Measurements from ENCODE around the gene SPDYE6. TPM values are rescaled to one million over a fixed set of nuclear protein-coding genes. Genes with fewer than 3 reads are reported as not detected.
A peak's percentile ranks its signal among the peaks of the same experiment; 100 is the strongest.
"Not testable (repeated sequence)": the region's sequence is repeated elsewhere in the genome, so short reads cannot be mapped to it uniquely, and the experiment has no call there.

The SPDYE6 gene
- total RNA-seq, 2 donors from 2014 or later: not detected

DNA sequence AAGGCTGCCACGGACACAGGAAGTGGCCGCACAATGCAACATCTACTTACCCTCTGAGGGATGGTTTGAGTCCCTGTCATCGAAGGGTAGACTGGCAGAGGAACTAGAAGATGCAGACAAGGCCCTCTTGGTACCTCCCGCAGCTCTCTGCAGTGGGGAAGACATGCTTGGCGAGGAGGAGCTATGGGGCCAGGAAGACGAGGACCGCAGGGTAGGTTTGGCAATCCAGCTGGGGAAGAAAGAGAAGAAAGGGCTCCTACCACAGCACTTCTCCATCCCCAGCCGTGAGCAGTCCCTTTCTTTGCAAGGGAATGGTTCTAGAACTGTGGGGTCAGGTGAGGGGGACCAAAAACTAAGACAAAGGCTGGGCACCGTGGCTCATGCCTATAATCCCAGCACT lies 26.9 kb downstream of the SPDYE6 start:
- ATAC-seq (replicated peaks); H3K4me1 Mint-ChIP-seq; H3K27ac Mint-ChIP-seq; H3K36me3 Mint-ChIP-seq (ENCODE audit: low read depth); H3K9me3 Mint-ChIP-seq: not testable (repeated sequence)
- Mint-ChIP-seq H3K4me3 (peak overlapping the region; percentile 21), H3K27me3 (peaks cover 12% of the 10 kb centered on the region)

- H3K27ac Mint-ChIP-seq; H3K36me3 Mint-ChIP-seq (ENCODE audit: low read depth); ATAC-seq (replicated peaks); H3K4me1 Mint-ChIP-seq; H3K9me3 Mint-ChIP-seq: not testable (repeated sequence)
- Mint-ChIP-seq H3K27me3 (peaks cover 14% of the 10 kb centered on the region), H3K4me3 (peak overlapping the region; percentile 21)
Measured at GRCh38 chr7:102328863-102329262, 27.4 kb downstream of the SPDYE6 start.

DNA sequence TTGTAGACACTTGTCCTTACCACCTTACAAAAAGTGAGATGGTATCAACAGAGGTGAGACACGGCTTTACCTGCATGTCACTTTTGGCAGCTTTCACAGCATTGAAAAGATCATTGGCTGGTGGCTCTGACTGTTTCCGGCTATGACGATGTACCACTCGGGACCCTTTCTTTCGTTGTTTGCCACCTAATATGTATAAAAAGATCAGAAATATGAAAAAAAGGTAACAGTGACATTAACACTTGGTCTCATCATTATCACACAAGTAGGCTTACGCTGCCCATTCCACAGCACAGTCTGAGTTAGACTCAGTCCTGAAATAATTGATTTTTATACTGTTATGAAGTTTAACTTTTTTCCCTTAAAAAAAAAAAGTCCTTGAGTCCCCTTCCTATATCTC lies 29.1 kb downstream of the SPDYE6 start:
- not testable (repeated sequence) for H3K9me3 Mint-ChIP-seq; H3K36me3 Mint-ChIP-seq (ENCODE audit: low read depth); H3K4me1 Mint-ChIP-seq; H3K4me3 Mint-ChIP-seq; ATAC-seq (replicated peaks); H3K27ac Mint-ChIP-seq
- H3K27me3 Mint-ChIP-seq: peaks cover 21% of the 10 kb centered on the region

DNA sequence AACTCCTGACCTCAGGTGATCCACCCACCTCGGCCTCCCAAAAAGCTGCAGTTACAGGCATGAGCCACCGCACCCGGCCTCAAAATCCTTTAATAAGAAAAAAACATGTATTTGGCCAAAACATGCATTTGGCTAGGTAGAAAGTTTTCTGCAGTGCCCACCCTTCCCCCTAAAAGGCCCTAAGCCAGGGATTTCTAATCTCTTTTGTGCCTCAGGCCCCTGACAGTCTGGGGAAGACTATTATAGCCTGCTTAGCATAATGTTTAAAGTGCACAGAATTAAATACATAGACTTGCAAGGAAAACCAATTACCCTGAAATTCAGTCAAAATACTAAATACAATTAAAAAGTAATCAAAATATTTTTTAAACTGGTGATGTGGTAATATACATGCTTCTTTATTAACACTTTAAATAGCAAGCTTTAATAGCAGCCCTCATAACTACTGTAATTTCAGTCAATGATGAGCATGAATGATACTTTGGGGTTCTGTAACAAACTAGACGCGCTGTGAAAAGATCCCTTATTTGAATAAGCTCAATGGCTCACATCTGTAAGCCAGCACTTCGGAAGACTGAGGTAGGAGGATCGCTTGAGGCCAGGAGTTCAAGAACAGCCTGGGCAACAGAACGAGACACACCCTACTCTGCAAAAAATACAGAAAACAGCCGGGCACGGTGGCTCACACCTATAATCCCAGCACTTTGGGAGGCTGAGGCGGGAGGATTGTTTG lies 29.9 kb downstream of the SPDYE6 start:
- no peaks in the 10 kb centered on the region for H3K4me1 Mint-ChIP-seq
- peaks cover 24% of the 10 kb centered on the region for H3K27me3 Mint-ChIP-seq
- no peaks in the 10 kb centered on the region for H3K36me3 Mint-ChIP-seq (ENCODE audit: low read depth)
- no peak overlapping the region for H3K27ac Mint-ChIP-seq
- no peak overlapping the region for H3K4me3 Mint-ChIP-seq
- ATAC-seq (replicated peaks): no peak
- H3K9me3 Mint-ChIP-seq: no peaks in the 10 kb centered on the region

- not testable (repeated sequence) for H3K4me3 Mint-ChIP-seq; H3K9me3 Mint-ChIP-seq; H3K27ac Mint-ChIP-seq; ATAC-seq (replicated peaks); H3K36me3 Mint-ChIP-seq (ENCODE audit: low read depth); H3K4me1 Mint-ChIP-seq
- peaks cover 24% of the 10 kb centered on the region for H3K27me3 Mint-ChIP-seq
Measured at GRCh38 chr7:102325106-102325505, 31.1 kb downstream of the SPDYE6 start.

- Mint-ChIP-seq H3K4me3 (no peak overlapping the region), H3K4me1 (no peaks in the 10 kb centered on the region), H3K27ac (no peak overlapping the region), H3K36me3 (ENCODE audit: low read depth) (no peaks in the 10 kb centered on the region), H3K27me3 (peaks cover 24% of the 10 kb centered on the region), H3K9me3 (no peaks in the 10 kb centered on the region)
- no peak for ATAC-seq (replicated peaks)
Measured at GRCh38 chr7:102323914-102324195, 32.4 kb downstream of the SPDYE6 start.

DNA sequence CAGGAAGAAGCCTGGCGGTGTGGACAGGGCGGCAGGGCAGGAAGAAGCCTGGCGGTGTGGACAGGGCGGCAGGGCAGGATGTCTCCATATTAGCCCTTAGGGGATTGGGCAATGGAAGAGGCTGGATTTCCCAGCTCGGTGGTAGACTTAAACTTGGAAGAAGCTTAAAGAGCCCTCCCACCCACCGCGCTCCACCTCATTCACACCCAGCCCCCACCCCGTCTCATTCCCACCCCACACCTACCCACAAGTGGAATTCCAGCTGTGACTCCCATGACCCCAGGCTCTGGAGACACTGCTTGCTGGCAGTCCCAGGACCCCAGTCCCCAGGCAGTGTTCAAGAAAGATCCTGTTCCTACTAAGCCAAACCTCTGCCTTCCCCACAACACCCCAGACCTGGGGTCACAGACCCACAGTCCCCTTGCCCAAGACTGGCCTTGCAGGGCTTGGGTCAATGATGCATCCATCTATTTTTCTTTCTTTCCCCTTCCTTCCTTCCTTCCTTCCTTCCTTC lies 34.0 kb downstream of the SPDYE6 start:
- no peak for ATAC-seq (replicated peaks)
- peaks cover 17% of the 10 kb centered on the region for H3K27me3 Mint-ChIP-seq
- no peaks in the 10 kb centered on the region for H3K4me1 Mint-ChIP-seq
- H3K36me3 Mint-ChIP-seq (ENCODE audit: low read depth): no peaks in the 10 kb centered on the region
- H3K9me3 Mint-ChIP-seq: no peaks in the 10 kb centered on the region
- no peak overlapping the region for H3K4me3 Mint-ChIP-seq
- no peak overlapping the region for H3K27ac Mint-ChIP-seq

DNA sequence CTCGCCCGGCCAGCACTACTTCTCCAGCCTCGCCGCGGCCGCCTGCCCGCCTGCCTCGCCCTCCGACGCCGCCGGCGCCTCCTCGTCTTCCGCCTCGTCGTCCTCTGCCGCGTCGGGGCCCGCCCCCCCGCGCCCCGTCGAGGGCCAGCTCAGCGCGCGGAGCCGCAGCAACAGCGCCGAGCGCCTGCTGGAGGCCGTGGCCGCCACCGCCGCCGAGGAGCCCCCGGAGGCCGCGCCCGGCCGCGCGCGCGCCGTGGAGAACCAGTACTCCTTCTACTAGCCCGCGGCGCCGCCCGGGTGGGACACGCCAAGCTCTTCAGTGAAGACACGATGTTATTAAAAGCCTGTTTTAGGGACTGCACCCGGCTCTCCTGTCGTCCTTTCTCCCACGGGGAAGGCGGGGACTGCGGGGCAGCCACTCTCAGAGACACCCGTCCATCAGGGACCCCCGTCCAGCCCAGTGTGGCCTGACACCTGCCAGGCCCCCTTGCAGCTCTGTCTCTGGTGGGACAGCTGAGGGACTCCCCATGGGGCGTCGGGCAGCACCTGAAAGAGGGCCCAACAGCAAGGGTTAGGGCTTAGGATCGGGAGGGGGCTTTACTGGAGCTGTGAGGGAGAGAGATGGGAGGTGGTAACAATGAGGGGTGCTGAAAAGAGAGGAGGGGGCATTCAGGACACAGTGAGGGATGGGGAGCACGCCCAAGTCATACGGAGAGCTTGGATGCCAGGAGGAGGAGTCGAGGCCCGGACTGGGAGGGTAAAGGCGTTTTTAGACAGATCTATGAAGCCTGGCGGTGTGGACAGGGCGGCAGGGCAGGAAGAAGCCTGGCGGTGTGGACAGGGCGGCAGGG lies 34.7 kb downstream of the SPDYE6 start:
- Mint-ChIP-seq H3K27ac (no peak overlapping the region), H3K36me3 (ENCODE audit: low read depth) (no peaks in the 10 kb centered on the region), H3K27me3 (peaks cover 13% of the 10 kb centered on the region), H3K4me1 (no peaks in the 10 kb centered on the region), H3K9me3 (no peaks in the 10 kb centered on the region), H3K4me3 (no peak overlapping the region)
- ATAC-seq (replicated peaks): peak; percentile 56

DNA sequence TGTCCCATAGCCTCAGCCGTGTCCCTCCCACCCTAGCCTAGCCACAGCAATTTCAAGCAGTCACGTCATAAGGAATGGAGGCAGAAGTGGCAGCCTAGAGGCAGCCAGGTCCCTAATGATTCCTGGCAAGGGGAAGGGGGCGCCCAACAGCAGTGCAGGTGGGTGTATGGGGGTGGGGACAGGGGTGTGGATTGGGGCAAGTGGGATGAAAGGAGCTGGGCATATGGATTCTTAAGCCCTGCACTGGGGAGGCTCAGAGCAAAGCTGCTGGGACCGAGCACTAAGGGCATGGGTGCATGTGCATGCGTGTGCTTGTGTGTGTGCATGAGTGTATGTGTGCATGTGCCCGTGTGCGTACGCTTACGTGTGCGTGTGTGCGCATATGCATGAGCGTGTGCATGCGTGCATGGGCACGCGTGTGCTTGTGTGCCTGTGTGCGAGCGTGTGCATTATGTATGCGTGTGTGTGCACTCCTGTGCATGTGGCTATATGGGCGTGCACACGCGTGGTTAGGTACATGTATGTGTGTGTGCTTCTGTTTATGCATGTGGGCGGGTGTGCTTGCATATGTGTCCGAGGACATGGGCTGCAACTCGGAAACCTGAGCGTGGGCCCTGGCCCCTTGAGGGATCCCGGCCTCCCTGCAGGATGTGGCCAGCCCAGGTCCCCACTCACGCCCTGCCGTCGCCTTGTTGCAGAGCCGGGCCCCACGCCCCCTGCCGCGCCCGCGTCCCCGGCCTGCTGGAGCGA lies 35.5 kb downstream of the SPDYE6 start:
- no peak for ATAC-seq (replicated peaks)

GRCh38 chr7:102320181-102320580 lies 36.1 kb downstream of the SPDYE6 start:
- no peak for ATAC-seq (replicated peaks)
- no peak overlapping the region for H3K27ac Mint-ChIP-seq

More for the DNA sequence above, 35.5 kb downstream of the SPDYE6 start:
- no peak overlapping the region for H3K27ac Mint-ChIP-seq
- no peaks in the 10 kb centered on the region for H3K36me3 Mint-ChIP-seq (ENCODE audit: low read depth)
- H3K4me3 Mint-ChIP-seq: no peak overlapping the region
- H3K9me3 Mint-ChIP-seq: no peaks in the 10 kb centered on the region
- H3K4me1 Mint-ChIP-seq: no peaks in the 10 kb centered on the region
- H3K27me3 Mint-ChIP-seq: peaks cover 13% of the 10 kb centered on the region

DNA sequence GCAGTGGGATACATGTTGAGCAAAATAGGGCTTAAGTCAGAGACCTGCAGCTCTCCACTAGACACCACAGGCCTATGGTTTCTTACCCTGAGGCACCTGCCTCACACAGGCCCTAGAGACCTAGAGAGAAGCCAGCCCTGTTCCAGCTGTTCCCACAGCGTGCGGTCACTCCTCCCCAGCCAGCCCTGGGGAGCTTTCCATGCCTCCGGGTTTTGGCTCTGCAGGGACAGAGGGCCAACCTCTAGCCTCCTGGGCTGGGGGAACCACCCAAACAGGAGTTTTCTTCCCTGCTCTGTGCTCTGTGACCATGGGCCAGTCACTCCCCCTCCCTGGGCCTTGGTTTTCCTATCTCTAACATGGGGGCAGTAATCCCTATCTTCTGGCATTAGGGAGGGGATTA lies 36.6 kb downstream of the SPDYE6 start:
- Mint-ChIP-seq H3K4me3 (no peak overlapping the region), H3K36me3 (ENCODE audit: low read depth) (no peaks in the 10 kb centered on the region), H3K27ac (no peak overlapping the region), H3K9me3 (no peaks in the 10 kb centered on the region), H3K4me1 (no peaks in the 10 kb centered on the region), H3K27me3 (peaks cover 13% of the 10 kb centered on the region)
- no peak for ATAC-seq (replicated peaks)

More at GRCh38 chr7:102320181-102320580, 36.1 kb downstream of the SPDYE6 start:
- H3K4me3 Mint-ChIP-seq: no peak overlapping the region
- no peaks in the 10 kb centered on the region for H3K36me3 Mint-ChIP-seq (ENCODE audit: low read depth)
- H3K9me3 Mint-ChIP-seq: no peaks in the 10 kb centered on the region
- H3K4me1 Mint-ChIP-seq: no peaks in the 10 kb centered on the region
- H3K27me3 Mint-ChIP-seq: peaks cover 13% of the 10 kb centered on the region

DNA sequence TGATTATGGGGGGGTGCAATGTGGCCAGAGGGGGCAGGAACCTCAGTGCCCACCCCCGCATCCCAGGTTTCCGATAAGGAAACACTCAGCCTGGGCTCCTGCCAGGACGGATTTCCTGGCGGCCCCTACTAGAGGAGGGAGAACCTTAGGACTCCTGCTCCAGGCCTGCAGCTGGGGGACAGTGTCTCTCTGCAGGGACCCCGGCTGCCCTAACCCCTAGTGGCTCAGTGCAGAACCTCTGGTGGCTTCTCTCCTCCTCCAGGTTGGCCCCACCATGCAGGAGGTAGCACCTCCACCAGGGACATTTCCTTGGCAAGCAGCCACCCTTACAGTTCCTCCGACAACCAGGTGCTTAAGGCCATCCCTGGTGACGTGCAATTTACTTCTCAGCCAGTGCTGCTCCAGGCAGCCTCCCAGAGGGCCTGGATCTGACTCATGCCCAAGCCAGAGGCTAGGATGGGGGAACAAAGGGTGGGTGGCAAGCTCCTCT lies 37.7 kb downstream of the SPDYE6 start:
- Mint-ChIP-seq H3K9me3 (no peaks in the 10 kb centered on the region), H3K27me3 (peaks cover 10% of the 10 kb centered on the region), H3K27ac (no peak overlapping the region), H3K4me3 (no peak overlapping the region), H3K4me1 (no peaks in the 10 kb centered on the region), H3K36me3 (ENCODE audit: low read depth) (no peaks in the 10 kb centered on the region)
- ATAC-seq (replicated peaks): no peak

DNA sequence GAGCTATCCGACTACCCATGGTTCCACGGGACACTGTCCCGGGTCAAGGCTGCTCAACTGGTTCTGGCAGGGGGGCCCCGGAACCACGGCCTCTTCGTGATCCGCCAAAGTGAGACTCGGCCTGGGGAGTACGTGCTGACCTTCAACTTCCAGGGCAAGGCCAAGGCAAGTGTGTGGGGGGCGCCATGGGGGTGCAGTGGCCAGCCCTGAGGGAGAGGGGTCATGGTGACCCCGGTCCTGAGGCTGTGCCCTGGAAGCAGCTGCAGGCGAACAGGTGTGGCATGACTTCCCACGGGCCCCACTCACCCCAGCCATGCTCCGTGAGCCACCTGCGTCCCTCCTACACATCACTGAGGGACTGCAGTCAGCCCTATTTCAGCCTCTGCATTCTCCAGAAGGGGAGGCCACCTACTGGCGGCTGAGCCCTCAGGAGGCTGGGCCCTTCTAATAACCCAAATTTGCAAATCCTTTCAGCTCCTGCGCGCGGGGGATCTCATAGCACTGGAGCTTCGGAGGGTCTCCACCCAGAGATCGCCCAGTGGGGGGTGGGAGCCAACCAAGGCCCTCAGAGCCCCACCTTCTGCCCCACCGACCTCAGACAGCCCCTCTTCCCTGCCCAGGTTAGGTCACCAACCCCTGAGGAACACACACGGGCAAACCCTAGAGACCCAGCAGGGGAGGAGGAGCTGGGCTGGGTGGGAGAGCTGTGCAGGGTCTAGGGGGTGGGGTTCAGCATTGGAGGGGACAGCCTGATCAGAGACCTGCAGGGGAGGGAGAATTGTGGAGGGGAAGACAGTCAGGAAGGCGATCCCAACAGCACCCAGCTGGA lies 38.8 kb downstream of the SPDYE6 start:
- H3K4me1 Mint-ChIP-seq: no peaks in the 10 kb centered on the region
- no peak overlapping the region for H3K27ac Mint-ChIP-seq
- ATAC-seq (replicated peaks): no peak
- H3K9me3 Mint-ChIP-seq: no peaks in the 10 kb centered on the region
- H3K27me3 Mint-ChIP-seq: peaks cover 5% of the 10 kb centered on the region
- no peak overlapping the region for H3K4me3 Mint-ChIP-seq
- H3K36me3 Mint-ChIP-seq (ENCODE audit: low read depth): no peaks in the 10 kb centered on the region

Measured in activated T-helper 17 cell treated with anti-CD3 and anti-CD28 coated beads, Interleukin-2, amount 50 U/mL, for 72 hours (primary cell).